ENCODE measurements around the gene SAMD4B.

The SAMD4B gene

GRCh38 chr19:39388657-39389056 lies 46.4 kb downstream of the SAMD4B start:
- Histone ChIP-seq H3K9me3 (replicated peaks; ENCODE audit: low read length) (no peaks in the 10 kb centered on the region), H3K4me2 (ENCODE audit: low read length) (no peak overlapping the region), H3K27me3 (ENCODE audit: control insufficient read depth, insufficient read depth, low read length) (no peaks in the 10 kb centered on the region), H3K4me1 (ENCODE audit: control insufficient read depth, insufficient read depth, low read length) (peaks cover 16% of the 10 kb centered on the region), H3K9ac (ENCODE audit: low read depth, low read length) (no peak overlapping the region), H3K4me3 (ENCODE audit: low read length) (no peak overlapping the region), H3K36me3 (ENCODE audit: insufficient read depth, low read length) (peaks cover 53% of the 10 kb centered on the region)

DNA sequence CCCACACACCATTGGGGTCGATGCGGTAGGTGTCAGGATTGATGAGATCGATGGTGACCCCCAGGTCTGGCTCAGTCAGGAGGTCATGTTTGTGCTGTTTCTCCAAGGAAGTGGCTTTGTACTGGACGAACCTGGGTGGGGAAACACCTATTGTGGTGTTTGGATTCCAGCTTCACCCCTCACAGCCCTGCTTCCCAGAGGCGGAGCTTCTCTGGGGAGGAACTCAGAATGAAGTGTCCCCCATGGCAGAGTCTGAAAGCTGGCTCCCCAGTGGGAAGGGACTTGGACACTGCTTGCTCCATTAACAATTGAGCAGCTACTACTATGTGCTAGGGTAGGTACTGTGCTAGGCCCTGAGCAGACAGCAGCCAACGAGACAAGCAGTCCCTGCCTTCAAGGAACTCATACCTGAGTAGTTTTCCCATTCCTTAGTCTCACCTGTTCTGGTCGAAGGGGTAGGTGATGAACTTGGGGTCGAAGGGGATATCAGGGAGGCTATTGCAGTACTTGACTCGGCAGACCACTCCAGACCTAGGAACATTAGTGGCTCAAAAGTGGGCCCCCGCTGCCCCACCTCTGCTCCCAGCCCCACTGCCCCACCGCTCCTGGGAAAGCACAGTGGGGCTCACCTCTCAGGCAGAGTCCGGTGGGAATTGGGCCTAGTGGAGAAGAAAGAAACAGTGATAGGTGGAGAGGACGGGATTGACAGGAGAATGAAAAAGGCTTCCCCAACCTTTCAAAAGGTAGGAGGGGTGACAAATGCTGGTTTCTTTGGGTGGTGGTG lies 47.6 kb downstream of the SAMD4B start:
- peak overlapping the region; percentile 81 for H3K4me2 ChIP-seq (ENCODE audit: low read length)
- peaks cover 16% of the 10 kb centered on the region for H3K4me1 ChIP-seq (ENCODE audit: control insufficient read depth, insufficient read depth, low read length)
- H3K9ac ChIP-seq (ENCODE audit: low read depth, low read length): peak overlapping the region; percentile 93
- H3K36me3 ChIP-seq (ENCODE audit: insufficient read depth, low read length): peaks cover 51% of the 10 kb centered on the region
- no peaks in the 10 kb centered on the region for H3K27me3 ChIP-seq (ENCODE audit: control insufficient read depth, insufficient read depth, low read length)
- peak overlapping the region; percentile 84 for H3K4me3 ChIP-seq (ENCODE audit: low read length)
- H3K9me3 ChIP-seq (replicated peaks; ENCODE audit: low read length): no peaks in the 10 kb centered on the region

GRCh38 chr19:39390451-39390750 lies 48.2 kb downstream of the SAMD4B start:
- Histone ChIP-seq H3K4me2 (ENCODE audit: low read length) (peak overlapping the region; percentile 81), H3K4me1 (ENCODE audit: control insufficient read depth, insufficient read depth, low read length) (peaks cover 16% of the 10 kb centered on the region), H3K36me3 (ENCODE audit: insufficient read depth, low read length) (peaks cover 50% of the 10 kb centered on the region), H3K9ac (ENCODE audit: low read depth, low read length) (peak overlapping the region; percentile 93), H3K9me3 (replicated peaks; ENCODE audit: low read length) (no peaks in the 10 kb centered on the region), H3K27me3 (ENCODE audit: control insufficient read depth, insufficient read depth, low read length) (no peaks in the 10 kb centered on the region), H3K4me3 (ENCODE audit: low read length) (peak overlapping the region; percentile 84)

DNA sequence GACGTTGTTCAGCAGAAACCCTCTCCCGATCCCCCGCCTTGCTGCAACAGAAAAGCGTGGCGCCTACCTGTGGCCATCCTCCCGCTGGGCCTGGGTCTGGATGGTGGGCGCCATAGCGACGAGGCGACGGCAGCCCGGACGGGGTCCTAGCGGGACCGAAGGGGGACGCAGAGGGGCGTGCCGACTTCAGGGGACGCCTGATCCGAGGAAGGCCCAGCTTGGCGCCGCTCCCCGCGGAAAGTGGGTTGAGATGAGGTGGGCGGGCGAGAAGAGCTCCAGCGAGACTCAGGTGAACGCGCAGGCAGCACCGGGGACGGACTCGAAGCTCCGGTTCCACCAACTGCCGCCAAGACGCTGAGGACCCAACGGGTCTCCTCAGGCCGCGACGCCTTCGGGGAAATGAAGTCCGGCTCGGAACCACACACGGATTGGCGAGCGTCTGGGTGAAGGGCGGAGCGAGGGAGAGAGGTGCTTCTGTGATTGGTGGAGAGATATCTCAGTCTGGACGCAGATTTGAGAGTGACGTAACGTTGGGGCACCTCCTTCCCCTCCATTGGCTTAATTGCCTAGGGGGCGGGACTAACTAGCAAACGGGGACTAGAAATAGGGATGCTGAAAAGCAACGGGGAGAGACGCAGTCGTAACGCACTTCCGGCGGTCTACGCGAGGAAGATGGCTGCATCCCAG lies 48.7 kb downstream of the SAMD4B start, which contains the start of the genes MED29 and PAF1:
TSS of gene MED29 (plus strand) at position 628 of the 687 bp plus-strand sequence. CDS start at position 673, 45 bp downstream.
TSS of gene PAF1 (minus strand) at position 356 of the 687 bp plus-strand sequence. CDS start at position 114, 242 bp downstream.
- Histone ChIP-seq H3K9ac (ENCODE audit: low read depth, low read length) (peak within 1 kb of the TSS; percentile 93), H3K4me3 (ENCODE audit: low read length) (peak within 1 kb of the TSS; percentile 92), H3K27me3 (ENCODE audit: control insufficient read depth, insufficient read depth, low read length) (no peaks in the 10 kb centered on the region), H3K4me2 (ENCODE audit: low read length) (peak within 1 kb of the TSS; percentile 87), H3K36me3 (ENCODE audit: insufficient read depth, low read length) (peaks cover 45% of the 10 kb centered on the region), H3K4me1 (ENCODE audit: control insufficient read depth, insufficient read depth, low read length) (peaks cover 16% of the 10 kb centered on the region), H3K9me3 (replicated peaks; ENCODE audit: low read length) (no peaks in the 10 kb centered on the region)

GRCh38 chr19:39397360-39398296 lies 55.4 kb downstream of the SAMD4B start:
- peak overlapping the region; percentile 77 for H3K9ac ChIP-seq (ENCODE audit: low read depth, low read length)
- peaks cover 34% of the 10 kb centered on the region for H3K4me1 ChIP-seq (ENCODE audit: control insufficient read depth, insufficient read depth, low read length)
- H3K9me3 ChIP-seq (replicated peaks; ENCODE audit: low read length): no peaks in the 10 kb centered on the region
- H3K36me3 ChIP-seq (ENCODE audit: insufficient read depth, low read length): peaks cover 16% of the 10 kb centered on the region
- H3K4me2 ChIP-seq (ENCODE audit: low read length): peak overlapping the region; percentile 57
- H3K27me3 ChIP-seq (ENCODE audit: control insufficient read depth, insufficient read depth, low read length): no peaks in the 10 kb centered on the region
- peak overlapping the region; percentile 18 for H3K4me3 ChIP-seq (ENCODE audit: low read length)

GRCh38 chr19:39398297-39398864 lies 56.2 kb downstream of the SAMD4B start:
- peaks cover 41% of the 10 kb centered on the region for H3K4me1 ChIP-seq (ENCODE audit: control insufficient read depth, insufficient read depth, low read length)
- peak overlapping the region; percentile 18 for H3K4me3 ChIP-seq (ENCODE audit: low read length)
- H3K9me3 ChIP-seq (replicated peaks; ENCODE audit: low read length): no peaks in the 10 kb centered on the region
- no peaks in the 10 kb centered on the region for H3K27me3 ChIP-seq (ENCODE audit: control insufficient read depth, insufficient read depth, low read length)
- H3K36me3 ChIP-seq (ENCODE audit: insufficient read depth, low read length): peaks cover 14% of the 10 kb centered on the region
- H3K4me2 ChIP-seq (ENCODE audit: low read length): peak overlapping the region; percentile 57
- H3K9ac ChIP-seq (ENCODE audit: low read depth, low read length): peak overlapping the region; percentile 77

DNA sequence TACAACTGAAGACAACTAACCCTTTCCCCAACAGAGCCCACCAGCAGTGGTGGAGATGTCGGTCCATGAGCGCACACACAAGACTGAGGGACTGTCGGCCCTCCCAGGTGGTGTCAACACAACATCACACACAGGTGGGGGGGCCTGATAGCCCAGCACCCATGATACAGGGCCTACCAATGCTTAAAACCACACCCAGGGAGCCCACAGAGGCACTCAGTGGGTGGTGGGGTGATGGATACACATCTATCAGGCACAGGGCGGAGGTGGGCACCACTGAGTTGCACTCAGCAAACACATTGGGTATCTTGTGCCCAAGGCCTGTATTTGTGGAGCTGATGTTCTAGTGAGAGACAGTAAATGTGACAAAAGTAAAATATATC lies 57.4 kb downstream of the SAMD4B start:
- no peak overlapping the region for H3K9ac ChIP-seq (ENCODE audit: low read depth, low read length)
- H3K36me3 ChIP-seq (ENCODE audit: insufficient read depth, low read length): peaks cover 7% of the 10 kb centered on the region
- no peaks in the 10 kb centered on the region for H3K9me3 ChIP-seq (replicated peaks; ENCODE audit: low read length)
- H3K27me3 ChIP-seq (ENCODE audit: control insufficient read depth, insufficient read depth, low read length): no peaks in the 10 kb centered on the region
- no peak overlapping the region for H3K4me2 ChIP-seq (ENCODE audit: low read length)
- H3K4me3 ChIP-seq (ENCODE audit: low read length): no peak overlapping the region
- H3K4me1 ChIP-seq (ENCODE audit: control insufficient read depth, insufficient read depth, low read length): peaks cover 47% of the 10 kb centered on the region

DNA sequence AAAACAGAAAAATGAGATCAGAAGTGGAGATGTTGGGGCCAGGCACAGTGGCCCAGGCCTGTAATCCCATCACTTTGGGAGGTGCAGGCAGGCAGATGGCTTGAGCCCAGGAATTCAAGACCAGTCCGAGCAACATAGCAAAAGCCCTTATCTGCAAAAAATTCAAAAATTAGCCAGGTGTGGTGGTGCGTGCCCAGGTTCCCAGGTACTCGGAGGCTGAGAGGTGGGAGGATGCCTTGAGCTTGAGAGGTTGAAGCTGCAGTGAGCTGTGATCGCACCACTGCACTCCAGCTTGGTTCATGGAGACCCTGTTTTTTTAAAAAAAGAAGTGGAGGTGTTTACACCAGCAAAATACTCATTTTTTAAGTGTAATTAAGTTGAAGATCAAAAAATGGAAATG lies 57.8 kb downstream of the SAMD4B start:
- H3K4me3 ChIP-seq (ENCODE audit: low read length): no peak overlapping the region
- peaks cover 47% of the 10 kb centered on the region for H3K4me1 ChIP-seq (ENCODE audit: control insufficient read depth, insufficient read depth, low read length)
- H3K9ac ChIP-seq (ENCODE audit: low read depth, low read length): no peak overlapping the region

DNA sequence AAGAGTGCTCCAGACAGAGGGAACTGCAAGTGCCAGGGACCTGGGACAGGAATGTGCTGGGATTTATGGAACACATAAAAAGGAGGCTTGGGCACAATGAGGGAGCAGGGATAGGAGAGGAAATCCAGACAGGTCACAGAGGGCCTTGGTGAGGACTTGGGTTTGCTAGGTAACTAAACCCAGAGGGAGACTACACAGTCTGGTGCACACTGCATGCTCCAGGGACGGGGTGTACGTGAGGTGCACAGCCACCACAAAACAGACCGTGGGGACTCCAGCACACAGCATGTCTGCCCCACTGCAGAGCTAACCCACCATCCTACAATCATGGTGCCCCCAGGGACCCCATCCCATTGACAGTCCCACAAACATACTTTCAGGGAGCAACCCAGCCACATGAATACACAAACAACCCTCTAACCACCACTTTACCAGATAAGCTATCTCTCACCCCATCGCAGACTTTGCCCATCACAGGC lies 58.9 kb downstream of the SAMD4B start:
- H3K9me3 ChIP-seq (replicated peaks; ENCODE audit: low read length): no peaks in the 10 kb centered on the region
- H3K9ac ChIP-seq (ENCODE audit: low read depth, low read length): peak overlapping the region; percentile 96
- no peaks in the 10 kb centered on the region for H3K27me3 ChIP-seq (ENCODE audit: control insufficient read depth, insufficient read depth, low read length)
- H3K4me1 ChIP-seq (ENCODE audit: control insufficient read depth, insufficient read depth, low read length): peaks cover 50% of the 10 kb centered on the region
- H3K4me2 ChIP-seq (ENCODE audit: low read length): peak overlapping the region; percentile 2
- no peak overlapping the region for H3K4me3 ChIP-seq (ENCODE audit: low read length)
- H3K36me3 ChIP-seq (ENCODE audit: insufficient read depth, low read length): peaks cover 2% of the 10 kb centered on the region

More for the DNA sequence above, 57.8 kb downstream of the SAMD4B start:
- Histone ChIP-seq H3K27me3 (ENCODE audit: control insufficient read depth, insufficient read depth, low read length) (no peaks in the 10 kb centered on the region), H3K9me3 (replicated peaks; ENCODE audit: low read length) (no peaks in the 10 kb centered on the region), H3K4me2 (ENCODE audit: low read length) (no peak overlapping the region), H3K36me3 (ENCODE audit: insufficient read depth, low read length) (peaks cover 5% of the 10 kb centered on the region)

- Histone ChIP-seq H3K9me3 (replicated peaks; ENCODE audit: low read length) (no peaks in the 10 kb centered on the region), H3K4me2 (ENCODE audit: low read length) (peak overlapping the region; percentile 91), H3K4me3 (ENCODE audit: low read length) (peak overlapping the region; percentile 67), H3K36me3 (ENCODE audit: insufficient read depth, low read length) (peaks cover 2% of the 10 kb centered on the region), H3K9ac (ENCODE audit: low read depth, low read length) (peak overlapping the region; percentile 96), H3K27me3 (ENCODE audit: control insufficient read depth, insufficient read depth, low read length) (no peaks in the 10 kb centered on the region), H3K4me1 (ENCODE audit: control insufficient read depth, insufficient read depth, low read length) (peaks cover 53% of the 10 kb centered on the region)
Observed at GRCh38 chr19:39401549-39402345, 59.5 kb downstream of the SAMD4B start.
